Activated T-helper 1 cell treated with anti-CD3 and anti-CD28 coated beads, Interleukin-12 subunit alpha, Interleukin-12 subunit beta, Interleukin-2, Interleukin-4 antibody, amounts not matched to agents 30 ng/mL and 10 ng/mL and 1 ng/mL, durations not matched to agents 14 hours and 24 hours and 36 hours (primary cell): ENCODE results near the gene TCF12. TPM values are rescaled to one million over a fixed set of nuclear protein-coding genes. Genes with fewer than 3 reads are reported as not detected.

ENCODE experiments used
- DNase-seq: peaks from one replicate; pipeline ENCODE4 v3.0.0; 2021; ENCODE audit warnings: low spot score
- H3K27ac Mint-ChIP-seq: one replicate; pipeline ENCODE4 v1.8.0; 2021; ENCODE audit warnings: mild to moderate bottlenecking, mixed read lengths
- H3K27me3 Mint-ChIP-seq: one replicate; pipeline ENCODE4 v1.8.0; 2022; ENCODE audit warnings: mild to moderate bottlenecking, moderate library complexity, mixed read lengths; ENCODE audit not compliant: insufficient read depth
- H3K36me3 Mint-ChIP-seq: one replicate; pipeline ENCODE4 v1.8.0; 2021; ENCODE audit warnings: low read depth, mixed read lengths
- H3K4me1 Mint-ChIP-seq: one replicate; pipeline ENCODE4 v1.8.0; 2021; ENCODE audit warnings: low read depth, mixed read lengths
- H3K4me3 Mint-ChIP-seq: one replicate; pipeline ENCODE4 v1.8.0; 2021; ENCODE audit warnings: mild to moderate bottlenecking, moderate library complexity, mixed read lengths
- H3K9me3 Mint-ChIP-seq: one replicate; pipeline ENCODE4 v1.8.0; 2021; ENCODE audit warnings: mixed read lengths
- intact Hi-C: fragments of 100-400 bp; cut with micrococcal nuclease; formaldehyde crosslinking; loops from one replicate; pipeline ENCODE4 v1.15.1; 2024
- total RNA-seq: library from RNA; stranded (reverse); gene quantifications from 2 replicates; pipeline ENCODE4 v1.2.3, GENCODE V29; 2022

The TCF12 gene
- total RNA-seq, 1 donor from 2014 or later, result 85.7 TPM

GRCh38 chr15:56891852-56892440 lies 26.5 kb upstream of the TCF12 start:
- H3K27ac Mint-ChIP-seq, result no peak overlapping the region
- no peaks in the 10 kb centered on the region for H3K9me3 Mint-ChIP-seq
- no peak overlapping the region for H3K4me3 Mint-ChIP-seq
- intact Hi-C loops, result no loop called here
- peaks cover 5% of the 10 kb centered on the region for H3K27me3 Mint-ChIP-seq
- H3K4me1 Mint-ChIP-seq, result peaks cover 17% of the 10 kb centered on the region
- DNase-seq, result no peak
- H3K36me3 Mint-ChIP-seq, result no peaks in the 10 kb centered on the region

- H3K27me3 Mint-ChIP-seq, result peaks cover 5% of the 10 kb centered on the region
- no peak overlapping the region for H3K27ac Mint-ChIP-seq
- no peaks in the 10 kb centered on the region for H3K36me3 Mint-ChIP-seq
- no peak for DNase-seq
- no peaks in the 10 kb centered on the region for H3K9me3 Mint-ChIP-seq
- intact Hi-C loops, result no loop called here
- H3K4me1 Mint-ChIP-seq, result peaks cover 13% of the 10 kb centered on the region
- no peak overlapping the region for H3K4me3 Mint-ChIP-seq
Observed at GRCh38 chr15:56892659-56893363, 25.6 kb upstream of the TCF12 start.

- intact Hi-C loops, result no loop called here
Observed at GRCh38 chr15:56893364-56893678, 25.1 kb upstream of the TCF12 start.

GRCh38 chr15:56894601-56895000 lies 23.8 kb upstream of the TCF12 start:
- intact Hi-C loops, result no loop called here
- no peak overlapping the region for H3K27ac Mint-ChIP-seq
- no peaks in the 10 kb centered on the region for H3K9me3 Mint-ChIP-seq
- H3K27me3 Mint-ChIP-seq, result peaks cover 5% of the 10 kb centered on the region
- no peak for DNase-seq
- no peaks in the 10 kb centered on the region for H3K36me3 Mint-ChIP-seq
- no peak overlapping the region for H3K4me3 Mint-ChIP-seq
- H3K4me1 Mint-ChIP-seq, result no peaks in the 10 kb centered on the region

More at GRCh38 chr15:56893364-56893678, 25.1 kb upstream of the TCF12 start:
- peaks cover 5% of the 10 kb centered on the region for H3K27me3 Mint-ChIP-seq
- H3K9me3 Mint-ChIP-seq, result no peaks in the 10 kb centered on the region
- H3K4me3 Mint-ChIP-seq, result no peak overlapping the region
- DNase-seq, result no peak
- H3K36me3 Mint-ChIP-seq, result no peaks in the 10 kb centered on the region
- H3K4me1 Mint-ChIP-seq, result peaks cover 8% of the 10 kb centered on the region
- H3K27ac Mint-ChIP-seq, result no peak overlapping the region

GRCh38 chr15:56901931-56902330 lies 16.5 kb upstream of the TCF12 start:
- no peaks in the 10 kb centered on the region for H3K27me3 Mint-ChIP-seq
- H3K36me3 Mint-ChIP-seq, result no peaks in the 10 kb centered on the region
- H3K4me3 Mint-ChIP-seq, result no peak overlapping the region
- no peak for DNase-seq
- no peak overlapping the region for H3K27ac Mint-ChIP-seq
- H3K4me1 Mint-ChIP-seq, result peaks cover 3% of the 10 kb centered on the region
- intact Hi-C loops, result no loop called here
- H3K9me3 Mint-ChIP-seq, result no peaks in the 10 kb centered on the region

- Mint-ChIP-seq H3K27ac (no peak overlapping the region), H3K36me3 (no peaks in the 10 kb centered on the region), H3K4me3 (no peak overlapping the region), H3K9me3 (no peaks in the 10 kb centered on the region), H3K27me3 (peaks cover 1% of the 10 kb centered on the region), H3K4me1 (peaks cover 9% of the 10 kb centered on the region)
- no peak for DNase-seq
- intact Hi-C loops, result no loop called here
Observed at GRCh38 chr15:56906766-56907165, 11.7 kb upstream of the TCF12 start.

- intact Hi-C loops, result loop anchor here (10.0 kb wide), 1 partner anchor 666 kb away; the partner anchor contains the start of gene RFX7
- H3K4me1 Mint-ChIP-seq, result peaks cover 9% of the 10 kb centered on the region
- DNase-seq, result no peak
- H3K4me3 Mint-ChIP-seq, result no peak overlapping the region
- no peak overlapping the region for H3K27ac Mint-ChIP-seq
- H3K36me3 Mint-ChIP-seq, result no peaks in the 10 kb centered on the region
- peaks cover 1% of the 10 kb centered on the region for H3K27me3 Mint-ChIP-seq
- no peaks in the 10 kb centered on the region for H3K9me3 Mint-ChIP-seq
Observed at GRCh38 chr15:56910801-56911200, 7.6 kb upstream of the TCF12 start.

GRCh38 chr15:56913241-56913640 lies 5.2 kb upstream of the TCF12 start:
- Mint-ChIP-seq H3K27me3 (peaks cover 1% of the 10 kb centered on the region), H3K36me3 (no peaks in the 10 kb centered on the region), H3K4me3 (no peak overlapping the region), H3K4me1 (peaks cover 12% of the 10 kb centered on the region), H3K27ac (no peak overlapping the region), H3K9me3 (no peaks in the 10 kb centered on the region)
- intact Hi-C loops, result loop anchor here (10.0 kb wide), 1 partner anchor 668 kb away; the partner anchor contains the start of gene RFX7
- no peak for DNase-seq

- Mint-ChIP-seq H3K27me3 (peaks cover 1% of the 10 kb centered on the region), H3K4me3 (no peak overlapping the region), H3K27ac (no peak overlapping the region), H3K36me3 (no peaks in the 10 kb centered on the region), H3K9me3 (no peaks in the 10 kb centered on the region), H3K4me1 (peaks cover 12% of the 10 kb centered on the region)
- intact Hi-C loops, result loop anchor here (10.0 kb wide), 1 partner anchor 669 kb away; the partner anchor contains the start of gene RFX7
- DNase-seq, result no peak
Observed at GRCh38 chr15:56913670-56914069, 4.8 kb upstream of the TCF12 start.

GRCh38 chr15:56915888-56916287 lies 2.6 kb upstream of the TCF12 start:
- intact Hi-C loops, result loop anchor here (5.0 to 10.0 kb wide), 5 partner anchors 129 to 671 kb away; partner anchors contain the start of gene RFX7
- H3K4me1 Mint-ChIP-seq, result peaks cover 25% of the 10 kb centered on the region
- peaks cover 9% of the 10 kb centered on the region for H3K36me3 Mint-ChIP-seq
- no peaks in the 10 kb centered on the region for H3K27me3 Mint-ChIP-seq
- no peak for DNase-seq
- H3K4me3 Mint-ChIP-seq, result no peak overlapping the region
- H3K27ac Mint-ChIP-seq, result no peak overlapping the region
- H3K9me3 Mint-ChIP-seq, result no peaks in the 10 kb centered on the region

GRCh38 chr15:56916825-56917477 lies 1.5 kb upstream of the TCF12 start:
- no peak overlapping the region for H3K27ac Mint-ChIP-seq
- H3K4me1 Mint-ChIP-seq, result peaks cover 26% of the 10 kb centered on the region
- H3K27me3 Mint-ChIP-seq, result no peaks in the 10 kb centered on the region
- peak overlapping the region; percentile 12 for H3K4me3 Mint-ChIP-seq
- H3K36me3 Mint-ChIP-seq, result peaks cover 10% of the 10 kb centered on the region
- no peak for DNase-seq
- H3K9me3 Mint-ChIP-seq, result no peaks in the 10 kb centered on the region
- intact Hi-C loops, result loop anchor here (1.0 to 10.0 kb wide), 6 partner anchors 130 to 672 kb away; partner anchors contain the start of gene RFX7

- Mint-ChIP-seq H3K27me3 (no peaks in the 10 kb centered on the region), H3K4me1 (peaks cover 33% of the 10 kb centered on the region), H3K9me3 (no peaks in the 10 kb centered on the region), H3K36me3 (peaks cover 16% of the 10 kb centered on the region), H3K4me3 (peak overlapping the region; percentile 82), H3K27ac (peak overlapping the region; percentile 63)
- DNase-seq, result no peak
- intact Hi-C loops, result loop anchor here (1.0 to 10.0 kb wide), 9 partner anchors 30 to 673 kb away; partner anchors contain the start of gene RFX7
Observed at GRCh38 chr15:56917652-56918045, 795 bp upstream of the TCF12 start.
